Pancreas (tissue), 10 donors: ENCODE results near the gene PXMP4. TPM values are rescaled to one million over a fixed set of nuclear protein-coding genes. Genes with fewer than 3 reads are reported as not detected.

Experiments used
- ATAC-seq, 4 donors: fragments of 200-7000 bp; cut with Tn5 transposase; one replicate each; pipeline versions ENCODE4 v1.8.0 to v1.9.1; 2020; ENCODE audit warnings: mild to moderate bottlenecking in 4 of 4, moderate library complexity in 4 of 4
- DNase-seq, 6 donors: peaks; one replicate each; pipeline ENCODE4 v3.0.0-alpha.2; 2020
- FAIRE-seq: peaks from 2 replicates; lab custom pipeline; 2012; peaks lifted over from hg19 to GRCh38; lab: Jason Lieb, UNC
- H3K27ac ChIP-seq, 4 donors: fragments of 200-600 bp; sonication (generic); 1 replicate in 3 of 4; 2 replicates in 1 of 4; pipeline versions ENCODE4 v1.5.0 to v1.8.0; 2020
- H3K27me3 ChIP-seq, 4 donors: fragments of 200-600 bp; one replicate each; pipeline ENCODE4 v1.8.0; 2021
- H3K36me3 ChIP-seq, 3 donors: fragments of 200-600 bp; sonication (generic) in 1 of 3; one replicate each; pipeline versions ENCODE4 v1.5.0 to v1.8.0; 2020 to 2021
- H3K4me1 ChIP-seq, 3 donors: fragments of 200-600 bp; one replicate each; pipeline ENCODE4 v1.8.0; 2021
- H3K4me3 ChIP-seq, 4 donors: fragments of 200-600 bp; sonication (generic) in 2 of 4; one replicate each; pipeline versions ENCODE4 v1.5.0 to v1.8.0; 2020 to 2021
- H3K9me3 ChIP-seq, 4 donors: fragments of 200-600 bp; one replicate each; pipeline ENCODE4 v1.8.0; 2021
- CTCF ChIP-seq, 4 donors: fragments of 200-600 bp; sonication (generic) in 3 of 4; IDR thresholded peaks; one replicate each; pipeline versions ENCODE4 v1.5.0 to v1.8.0; 2021; ENCODE audit warnings: antibody characterized with exemption in 4 of 4
- WGBS, 2 donors: extraction: QIAGEN DNeasy Blood & Tissue Kit; methylation state at CpG; one replicate each; pipeline ENCODE4 v1.1.7; 2013; 5-methylcytosine and 5-hydroxymethylcytosine counted together
- intact Hi-C, 3 donors: fragments of 100-400 bp; cut with DNase I; formaldehyde crosslinking; loops; one replicate each; pipeline versions ENCODE4 v1.11.1 to v1.14.2; 2022
- polyA plus RNA-seq, 2 donors: library from polyadenylated mRNA; stranded (reverse); fragments of 200-250 nt; gene quantifications; one replicate each; pipeline ENCODE4 v1.2.3, GENCODE V29; 2013
- total RNA-seq, 6 donors: library from RNA; stranded (reverse); fragmentation: NEBNext Ultra II Directional in 4 of 6; extraction: Animal tissue kit (Norgen Biotek cat#: 25700) in 4 of 6; gene quantifications; one replicate each; pipeline versions ENCODE4 v1.2.1 to v1.2.4, GENCODE V29; 2021 to 2023
- donor health status: healthy with polysubstance abuse.
- donor health status: DM: no; HTN: no; CAD: no; lungs with moderate emphysema.
- donor health status: DM: no; HTN: no; CAD: no.
- donor health status: control.
- donor health status: control.
- donor health status: Bipolar disorder and iron deficiency.
- donor health status: DM: yes; HTN: yes; CAD: no.
- donor health status: DM: no; HTN: no; CAD: no.
- donor health status: DM: no; HTN: no; CAD: no.
- donor health status: DM: yes; HTN: yes; CAD: no.

The PXMP4 gene
- total and polyA plus RNA-seq, 8 donors, result 2.1 to 8.2 (median 5.4) TPM

DNA sequence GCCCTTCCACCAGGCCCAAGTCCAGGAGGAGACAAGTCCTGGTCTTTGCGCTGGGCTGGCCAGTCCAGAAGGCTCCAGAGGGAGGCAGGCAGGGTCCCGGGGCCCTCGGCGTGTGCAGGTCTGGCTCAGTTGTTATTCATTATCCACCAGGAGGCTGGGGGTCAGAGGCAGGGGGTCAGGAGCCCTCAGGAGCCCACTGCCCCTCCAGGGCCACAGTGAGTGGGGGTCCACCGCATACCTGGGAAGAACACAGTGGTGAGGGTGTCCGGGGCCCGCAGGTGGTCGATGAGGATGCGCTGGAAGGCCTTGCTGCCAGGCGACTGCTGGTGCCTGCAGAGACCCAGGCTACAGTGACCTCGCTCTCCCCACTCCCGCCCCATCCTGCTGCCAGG lies 62.4 kb downstream of the PXMP4 start:
- H3K9me3 ChIP-seq, result no peaks in the 10 kb centered on the region
- intact Hi-C loops, result loop anchor here in 1 of 3 donors (5.0 kb wide), 1 partner anchor 195 kb away; no protein-coding TSS in a partner anchor
- peaks cover 0 to 7% (median 0%) of the 10 kb centered on the region in 3 donors for H3K36me3 ChIP-seq
- DNase-seq (peak in 2 of 6 donors; percentile 12), ATAC-seq (no peak), FAIRE-seq (no peak)
- H3K27ac ChIP-seq, result no peak overlapping the region
- WGBS, 2 donors, result 92 to 97% methylated on average over 12 of the region's 12 CpGs
- H3K27me3 ChIP-seq, result no peaks in the 10 kb centered on the region
- TF ChIP-seq CTCF (IDR thresholded peaks at IDR 0.05), result no peak
- H3K4me1 ChIP-seq, result peaks cover 22 to 25% (median 25%) of the 10 kb centered on the region in 3 donors
- H3K4me3 ChIP-seq, result no peak overlapping the region

GRCh38 chr20:33656783-33657703 lies 63.1 kb downstream of the PXMP4 start:
- H3K4me1 ChIP-seq, result peaks cover 21 to 27% (median 26%) of the 10 kb centered on the region in 3 donors
- peaks cover 0 to 7% (median 0%) of the 10 kb centered on the region in 3 donors for H3K36me3 ChIP-seq
- FAIRE-seq (no peak), ATAC-seq (no peak), DNase-seq (peak in 4 of 6 donors; percentile 13 to 64 (median 24))
- WGBS, 2 donors, result 94 to 95% methylated on average over 17 of the region's 17 CpGs
- H3K27me3 ChIP-seq, result no peaks in the 10 kb centered on the region
- TF ChIP-seq CTCF (IDR thresholded peaks at IDR 0.05), result no peak
- no peak overlapping the region for H3K4me3 ChIP-seq
- intact Hi-C loops, result loop anchor here in 1 of 3 donors (5.0 kb wide), 1 partner anchor 195 kb away; no protein-coding TSS in a partner anchor
- no peaks in the 10 kb centered on the region for H3K9me3 ChIP-seq
- no peak overlapping the region for H3K27ac ChIP-seq

DNA sequence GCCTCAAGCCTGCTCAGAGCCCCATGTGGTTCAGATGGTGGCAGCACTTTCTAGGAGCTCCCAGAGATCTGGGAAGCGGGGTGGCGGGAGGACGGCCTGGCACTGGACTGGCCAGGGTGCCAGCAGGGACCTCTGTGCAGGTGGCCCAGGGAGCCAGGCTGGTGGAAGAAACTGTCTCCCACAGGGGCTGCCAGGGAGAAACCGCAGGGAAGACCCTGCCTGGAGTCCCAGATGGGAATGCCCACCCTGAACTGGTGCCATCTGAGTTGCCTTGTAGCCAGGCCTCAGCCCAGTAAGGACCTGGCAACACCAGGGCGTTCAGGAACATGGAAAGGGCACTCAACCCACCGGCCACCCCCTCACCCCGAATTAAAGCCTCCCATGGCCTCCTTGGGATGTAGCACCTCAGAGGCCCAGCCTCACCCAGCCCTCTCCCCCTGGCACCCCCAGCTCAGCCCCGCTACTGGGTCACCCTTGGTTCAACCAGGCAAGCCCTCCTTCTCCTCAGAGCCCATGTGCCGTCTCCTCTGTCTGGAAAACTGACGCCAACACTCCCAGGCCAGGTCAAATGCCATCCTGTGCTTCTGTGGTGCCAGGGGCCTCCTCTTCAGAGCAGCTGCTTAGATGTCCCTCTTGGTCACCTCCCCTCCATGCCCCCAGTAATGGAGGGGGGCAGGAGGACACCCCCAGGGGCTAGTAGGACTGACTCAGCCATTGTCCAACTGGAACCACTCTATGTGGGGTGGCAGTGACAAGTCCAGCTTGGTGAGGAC lies 63.9 kb downstream of the PXMP4 start:
- intact Hi-C loops, result loop anchor here in 1 of 3 donors (5.0 kb wide), 1 partner anchor 194 kb away; no protein-coding TSS in a partner anchor
- no peak for TF ChIP-seq CTCF (IDR thresholded peaks at IDR 0.05)
- H3K4me3 ChIP-seq, result no peak overlapping the region
- DNase-seq (peak in 4 of 6 donors; percentile 6 to 62 (median 21)), ATAC-seq (no peak), FAIRE-seq (no peak)
- H3K27ac ChIP-seq, result peak overlapping the region in 1 of 4 donors; percentile 77
- H3K27me3 ChIP-seq, result no peaks in the 10 kb centered on the region
- H3K9me3 ChIP-seq, result no peaks in the 10 kb centered on the region
- peaks cover 21 to 27% (median 26%) of the 10 kb centered on the region in 3 donors for H3K4me1 ChIP-seq
- 94 to 95% methylated on average over 10 of the region's 10 CpGs for whole genome bisulfite sequencing, 2 donors
- H3K36me3 ChIP-seq, result peaks cover 0 to 7% (median 0%) of the 10 kb centered on the region in 3 donors

DNA sequence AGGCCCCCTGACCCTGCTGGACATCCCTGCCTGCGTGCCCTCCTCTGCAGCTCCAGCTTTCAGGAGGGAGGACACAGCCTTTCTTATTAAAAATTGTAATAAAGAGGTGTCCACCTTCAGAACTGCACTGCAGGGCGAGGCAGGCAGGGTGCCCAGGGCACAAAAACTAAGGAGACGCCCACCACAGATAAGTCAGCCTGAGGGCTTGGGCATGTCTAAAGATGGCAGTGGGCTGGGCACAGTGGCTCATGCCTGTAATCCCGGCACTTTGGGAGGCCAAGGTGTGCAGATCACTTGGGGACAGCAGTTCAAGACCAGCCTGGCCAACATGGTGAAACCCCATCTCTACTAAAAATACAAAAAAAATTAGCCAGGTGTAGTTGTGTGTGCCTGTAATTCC lies 64.9 kb downstream of the PXMP4 start:
- Histone ChIP-seq H3K27ac (peak overlapping the region; percentile 77 to 91 (median 82)), H3K4me3 (no peak overlapping the region), H3K27me3 (no peaks in the 10 kb centered on the region), H3K9me3 (no peaks in the 10 kb centered on the region), H3K36me3 (peaks cover 0 to 7% (median 0%) of the 10 kb centered on the region in 3 donors), H3K4me1 (peaks cover 21 to 27% (median 26%) of the 10 kb centered on the region in 3 donors)
- TF ChIP-seq CTCF (IDR thresholded peaks at IDR 0.05), result no peak
- intact Hi-C loops, result loop anchor here in 1 of 3 donors (5.0 kb wide), 1 partner anchor 193 kb away; no protein-coding TSS in a partner anchor
- WGBS, 2 donors, result 54 to 56% methylated on average over 4 of the region's 4 CpGs
- DNase-seq (peak in 1 of 6 donors; percentile 19), FAIRE-seq (no peak), ATAC-seq (no peak)
